ENCODE results near the gene UTS2R. TPM values are rescaled to one million over a fixed set of nuclear protein-coding genes. Genes with fewer than 3 reads are reported as not detected.
A peak's percentile ranks its signal among the peaks of the same experiment; 100 is the strongest.

The UTS2R gene
- total and polyA plus RNA-seq, 3 donors from 2014 or later = 0.32 to 28.1 (median 3.8) TPM

- no peaks in the 10 kb centered on the region for H3K27me3 ChIP-seq
- no peak overlapping the region for H3K27ac ChIP-seq
- H3K9me3 ChIP-seq = no peaks in the 10 kb centered on the region
- 84 to 94% methylated on average over 13 to 28 of the region's 28 CpGs for WGBS, 2 donors
- H3K4me3 ChIP-seq = no peak overlapping the region
- H3K4me1 ChIP-seq = peaks cover 12% of the 10 kb centered on the region
- no peak for DNase-seq
- H3K36me3 ChIP-seq (ENCODE audit: low read depth, missing control alignments) = no peaks in the 10 kb centered on the region
- TF ChIP-seq CTCF (IDR thresholded peaks at IDR 0.05) (no peak), POLR2A (IDR thresholded peaks at IDR 0.05) (no peak)
- intact Hi-C loops (cut with DNase I; ENCODE audit: low total_unique reads) = no loop called here
These were observed 43.2 kb upstream of the UTS2R start for GRCh38 chr17:82328141-82328993.

- TF ChIP-seq CTCF (IDR thresholded peaks at IDR 0.05) = no peak
- no peak for TF ChIP-seq POLR2A (IDR thresholded peaks at IDR 0.05)
- 89 to 100% methylated on average over 1 to 8 of the region's 15 CpGs for WGBS, 2 donors
- Histone ChIP-seq H3K4me1 (peaks cover 14% of the 10 kb centered on the region), H3K9me3 (no peaks in the 10 kb centered on the region), H3K4me3 (no peak overlapping the region), H3K36me3 (ENCODE audit: low read depth, missing control alignments) (no peaks in the 10 kb centered on the region), H3K27me3 (no peaks in the 10 kb centered on the region), H3K27ac (no peak overlapping the region)
- intact Hi-C loops (cut with DNase I; ENCODE audit: low total_unique reads) = no loop called here
- DNase-seq = no peak
These were observed 42.5 kb upstream of the UTS2R start for GRCh38 chr17:82328994-82329507.

GRCh38 chr17:82329683-82330321 lies 41.8 kb upstream of the UTS2R start:
- H3K27me3 ChIP-seq = no peaks in the 10 kb centered on the region
- intact Hi-C loops (cut with DNase I; ENCODE audit: low total_unique reads) = no loop called here
- DNase-seq = no peak
- H3K4me3 ChIP-seq = no peak overlapping the region
- 72 to 87% methylated on average over 8 to 19 of the region's 19 CpGs for WGBS, 2 donors
- no peak for TF ChIP-seq POLR2A (IDR thresholded peaks at IDR 0.05)
- TF ChIP-seq CTCF (IDR thresholded peaks at IDR 0.05) = no peak
- H3K4me1 ChIP-seq = peaks cover 21% of the 10 kb centered on the region
- no peaks in the 10 kb centered on the region for H3K9me3 ChIP-seq
- no peak overlapping the region for H3K27ac ChIP-seq
- H3K36me3 ChIP-seq (ENCODE audit: low read depth, missing control alignments) = no peaks in the 10 kb centered on the region

GRCh38 chr17:82330322-82331239 lies 41.0 kb upstream of the UTS2R start:
- Histone ChIP-seq H3K36me3 (ENCODE audit: low read depth, missing control alignments) (no peaks in the 10 kb centered on the region), H3K9me3 (no peaks in the 10 kb centered on the region), H3K4me3 (no peak overlapping the region), H3K27me3 (no peaks in the 10 kb centered on the region), H3K27ac (no peak overlapping the region), H3K4me1 (peaks cover 27% of the 10 kb centered on the region)
- no peak for TF ChIP-seq POLR2A (IDR thresholded peaks at IDR 0.05)
- no peak for TF ChIP-seq CTCF (IDR thresholded peaks at IDR 0.05)
- intact Hi-C loops (cut with DNase I; ENCODE audit: low total_unique reads) = no loop called here
- DNase-seq = peak; percentile 44
- WGBS, 2 donors = 57 to 78% methylated on average over 17 to 28 of the region's 28 CpGs
